ENCODE data around the gene WDR70. TPM values are rescaled to one million over a fixed set of nuclear protein-coding genes. Genes with fewer than 3 reads are reported as not detected.
"Not testable (repeated sequence)": the region's sequence is repeated elsewhere in the genome, so short reads cannot be mapped to it uniquely, and the experiment has no call there.

The WDR70 gene
- total RNA-seq, 1 experiment from 2014 or later = 26.5 TPM

GRCh38 chr5:37795292-37795691, 416.2 kb downstream of the WDR70 start:
- DNase-seq (ENCODE audit: low read depth) = not testable (repeated sequence)

DNA sequence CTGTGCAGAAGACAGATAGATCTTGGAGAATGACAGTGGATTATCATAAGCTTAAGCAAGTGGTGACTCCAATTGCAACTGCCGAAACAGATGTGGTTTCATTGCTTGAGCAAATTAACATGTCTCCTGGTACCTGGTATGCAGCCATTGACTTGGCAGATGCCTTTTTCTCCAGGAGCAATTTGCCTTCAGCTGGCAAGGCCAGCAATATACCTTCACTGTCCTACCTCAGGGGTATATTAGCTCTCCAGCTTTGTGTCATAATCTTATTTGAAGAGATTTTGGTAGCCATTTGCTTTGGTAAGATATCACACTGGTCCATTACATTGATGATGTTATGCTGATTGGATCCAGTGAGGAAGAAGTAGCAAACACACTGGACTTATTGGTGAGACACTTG, 417.3 kb downstream of the WDR70 start:
- not testable (repeated sequence) for DNase-seq (ENCODE audit: low read depth)

DNA sequence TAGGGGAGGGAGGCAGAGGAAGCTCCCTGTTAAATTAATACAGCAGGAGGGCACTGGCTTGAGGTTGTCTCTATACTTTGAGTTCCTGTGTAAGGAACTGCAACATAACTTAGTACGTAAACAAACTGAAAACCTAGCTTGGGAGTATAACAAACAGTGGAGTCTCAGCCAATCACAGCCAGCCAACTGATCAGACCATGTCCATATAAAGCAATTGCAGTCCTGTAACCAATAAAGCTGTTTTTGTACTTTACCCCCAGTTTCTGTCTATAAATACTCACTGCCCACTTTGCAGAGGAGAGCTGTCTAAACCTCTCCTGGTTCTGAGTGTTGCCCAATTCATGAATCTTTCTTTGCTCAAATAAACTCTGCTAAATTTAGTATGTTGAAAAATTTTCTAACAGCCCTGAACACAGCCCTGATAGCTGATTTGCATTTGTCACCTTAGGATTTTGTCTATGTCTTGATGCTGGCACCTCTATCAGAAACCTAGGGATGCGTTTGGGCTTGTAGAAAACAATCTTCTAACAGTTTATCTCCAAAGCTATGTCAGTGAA, 420.8 kb downstream of the WDR70 start:
- peak; percentile 9 for DNase-seq (ENCODE audit: low read depth)

DNA sequence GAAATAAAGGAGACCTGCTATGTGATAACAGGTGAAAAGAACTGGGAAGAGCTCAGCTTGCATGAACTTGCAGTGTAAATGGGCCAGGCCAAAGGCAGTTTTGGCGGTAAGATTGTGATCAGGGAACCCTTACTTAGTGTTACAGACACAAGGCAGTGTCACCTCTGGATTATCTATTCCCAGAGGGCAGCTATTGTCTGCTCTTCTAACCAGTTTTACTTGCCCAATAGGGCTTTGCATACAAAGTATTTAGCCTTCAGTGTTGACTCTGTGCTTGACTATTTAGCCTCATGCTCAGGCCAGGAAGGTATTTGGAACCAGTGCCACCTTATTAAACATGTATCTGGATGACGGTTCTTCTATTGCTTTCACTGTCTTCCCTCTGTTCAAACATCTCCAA, 422.4 kb downstream of the WDR70 start:
- no peak for DNase-seq (ENCODE audit: low read depth)

Other genes with a start within 250 kb of the WDR70 start
- 19.1 and 36.4 TPM in 2 replicates for gene CPLANE1, start 129.9 kb upstream of the WDR70 start, total RNA-seq (2014; rRNA removed)
- gene NUP155, start 8.2 kb upstream of the WDR70 start, total RNA-seq (2014; rRNA removed) = 47.0 and 47.5 TPM in 2 replicates